K562 (cell line): ENCODE data around the gene CFAP206. TPM values are rescaled to one million over a fixed set of nuclear protein-coding genes. Genes with fewer than 3 reads are reported as not detected.

Source experiments
- ATAC-seq: fragments of 200-7000 bp; cut with Tn5 transposase; 3 replicates; pipeline ENCODE4 v1.9.1; 2020; ENCODE audit warnings: moderate library complexity
- BruUV-seq: library from RNA; stranded (reverse); fragments of 400-500 nt; replicated peaks from 2 replicates; lab custom pipeline; 2021; lab: Mats Ljungman, UMichigan
- CTCF ChIA-PET: fragments of 300-600 bp; formaldehyde crosslinking; extraction: SDS; loops from one replicate; lab custom pipeline; 2021; ENCODE audit warnings: low intra/inter-chr PET ratio; lab: Yijun Ruan, JAX
- POLR2A ChIA-PET: fragments of 300-600, 350-650 bp; sonication (Branson Sonifier 250); formaldehyde crosslinking; extraction: SDS; loops from one replicate; lab custom pipeline; 2021; ENCODE audit warnings: antibody characterized with exemption, inconsistent platforms; lab: Yijun Ruan, JAX
- DNase-seq, 4 experiments: peaks; one replicate each; pipeline versions ENCODE4 v3.0.0 to v3.0.0-alpha.2; 2011 to 2018; ENCODE audit warnings: low spot score in 3 of 4, mixed read lengths in 3 of 4; ENCODE audit errors: extremely low read depth in 1 of 4
- FAIRE-seq: peaks from 2 replicates; lab custom pipeline; 2011; peaks lifted over from hg19 to GRCh38; lab: Jason Lieb, UNC
- H2AFZ ChIP-seq: 2 replicates; pipeline ENCODE4 v1.6.0; 2011; ENCODE audit warnings: low read depth, low read length, control low read depth, inconsistent platforms
- H3K27ac ChIP-seq: fragments of 200-600 bp; 3 replicates; pipeline ENCODE4 v1.8.0; 2011; ENCODE audit warnings: low read depth, mild to moderate bottlenecking, control low read depth, inconsistent platforms, low read length, moderate library complexity, mixed read lengths; ENCODE audit errors: extremely low read depth
- H3K27me3 ChIP-seq, 2 experiments: fragments of 300-600 bp in 1 of 2; 2 replicates in 1 of 2; 3 replicates in 1 of 2; pipeline versions ENCODE4 v1.6.0 to v1.8.0; 2011; ENCODE audit warnings: inconsistent platforms in 2 of 2, low read length in 2 of 2, mild to moderate bottlenecking in 1 of 2, mixed read lengths in 1 of 2, moderate library complexity in 1 of 2; ENCODE audit not compliant: control insufficient read depth in 2 of 2, insufficient read depth in 2 of 2
- H3K36me3 ChIP-seq: fragments of 300-600 bp; 3 replicates; pipeline ENCODE4 v1.8.0; 2011; ENCODE audit warnings: mild to moderate bottlenecking, low read length, inconsistent platforms; ENCODE audit not compliant: control insufficient read depth, insufficient read depth
- H3K4me1 ChIP-seq, 2 experiments: fragments of 200-600 bp in 1 of 2; replicated peaks in 1 of 2; 2 replicates in 1 of 2; 3 replicates in 1 of 2; pipeline versions ENCODE4 v1.5.1 to v1.8.0; 2011; ENCODE audit warnings: inconsistent platforms in 2 of 2, low read length in 2 of 2, mild to moderate bottlenecking in 1 of 2, mixed read lengths in 1 of 2, moderate library complexity in 1 of 2; ENCODE audit not compliant: control insufficient read depth in 2 of 2, insufficient read depth in 2 of 2
- H3K4me2 ChIP-seq: 2 replicates; pipeline ENCODE4 v1.6.1; 2011; ENCODE audit warnings: low read length, control low read depth, inconsistent platforms, mixed read lengths; ENCODE audit not compliant: insufficient read depth
- H3K4me3 ChIP-seq: fragments of 200-600 bp; sonication (generic), shearing (Covaris generic); 2 replicates; pipeline ENCODE4 v1.5.1; 2016; ENCODE audit warnings: control low read depth, inconsistent platforms
- H3K79me2 ChIP-seq: fragments of 200-600 bp; 3 replicates; pipeline ENCODE4 v1.8.0; 2011; ENCODE audit warnings: low read length, inconsistent platforms; ENCODE audit not compliant: control insufficient read depth, insufficient read depth
- H3K9ac ChIP-seq, 2 experiments: 2 replicates each; pipeline versions ENCODE4 v1.6.0 to v1.6.1; 2011; ENCODE audit warnings: low read depth in 2 of 2, low read length in 2 of 2, control low read depth in 1 of 2, inconsistent platforms in 1 of 2, mild to moderate bottlenecking in 1 of 2, mixed read lengths in 1 of 2; ENCODE audit not compliant: insufficient read depth in 1 of 2
- H3K9me1 ChIP-seq: one replicate; pipeline ENCODE4 v1.6.0; 2011; ENCODE audit warnings: inconsistent platforms, mild to moderate bottlenecking, low read length, moderate library complexity; ENCODE audit not compliant: control insufficient read depth, insufficient read depth
- H3K9me3 ChIP-seq: replicated peaks from 2 replicates; pipeline ENCODE4 v1.5.1; 2011; ENCODE audit warnings: low read depth, low read length, inconsistent platforms; ENCODE audit not compliant: control insufficient read depth, insufficient read depth
- H4K20me1 ChIP-seq: replicated peaks from 2 replicates; pipeline ENCODE4 v1.6.1; 2011; ENCODE audit warnings: low read length, inconsistent platforms, mixed read lengths; ENCODE audit not compliant: control insufficient read depth, insufficient read depth
- ASH1L ChIP-seq: fragments of 450-650 bp; IDR thresholded peaks from 2 replicates; pipeline ENCODE4 v1.6.1; 2018; ENCODE audit warnings: borderline replicate concordance, mild to moderate bottlenecking, low read depth; ENCODE audit not compliant: partially characterized antibody
- ETV6 ChIP-seq, 3 experiments: fragments of 150-350 bp in 1 of 3; sonication (generic) in 1 of 3; formaldehyde crosslinking in 1 of 3; IDR thresholded peaks; 2 replicates each; pipeline versions ENCODE4 v1.6.1 to v1.8.0; 2014 to 2022; ENCODE audit warnings: borderline replicate concordance in 2 of 3, low read depth in 2 of 3, antibody characterized with exemption in 1 of 3, low read length in 1 of 3, mild to moderate bottlenecking in 1 of 3, missing genetic modification reagents in 1 of 3
- NFE2 ChIP-seq: IDR thresholded peaks from 2 replicates; pipeline ENCODE4 v1.6.1; 2014; ENCODE audit warnings: antibody characterized with exemption, low read depth
- TAF7 ChIP-seq: fragments of 450-650 bp; IDR thresholded peaks from 2 replicates; pipeline ENCODE4 v1.6.1; 2016; ENCODE audit warnings: missing genetic modification characterization, missing compliant biosample characterization
- ZBTB7A ChIP-seq: IDR thresholded peaks from 2 replicates; pipeline ENCODE4 v1.6.1; 2011; ENCODE audit warnings: low read depth, mild to moderate bottlenecking, low read length, moderate library complexity, borderline replicate concordance; ENCODE audit not compliant: control insufficient read depth
- WGBS: fragments of 100-300 bp; shearing (Covaris generic); methylation state at CpG from one replicate; pipeline ENCODE4 v1.1.6; 2016; ENCODE audit warnings: low coverage, mixed read lengths; ENCODE audit not compliant: insufficient coverage; ENCODE audit errors: missing lambda C conversion rate; 5-methylcytosine and 5-hydroxymethylcytosine counted together
- in situ Hi-C: fragments of 300-500 bp; cut with MboI; formaldehyde crosslinking; loops from 4 replicates; pipeline ENCODE4 v1.15.0; 2018; ENCODE audit warnings: inconsistent platforms, mixed read lengths
- intact Hi-C: fragments of 100-400 bp; cut with micrococcal nuclease; formaldehyde crosslinking; loops from 2 replicates; pipeline ENCODE4 v1.14.2; 2022
- polyA plus RNA-seq, 8 experiments: library from polyadenylated mRNA; depleted of rRNA in 4 of 8; stranded (reverse) in 5 of 8; unstranded in 3 of 8; fragments of >200 nt; fragmentation: Nextera tagmentation in 2 of 8; fragmentation: Illumina TruSeq in 1 of 8; extraction: Ambion mirVana in 2 of 8; extraction: Trizol in 1 of 8; gene quantifications; 2 replicates each; pipeline versions ENCODE4 v1.2.1 to v1.2.3, GENCODE V29; 2011 to 2014; ENCODE audit warnings: inconsistent platforms in 1 of 8, missing spikeins in 1 of 8
- total RNA-seq, 7 experiments: library from RNA; depleted of rRNA in 6 of 7; stranded (reverse); fragments of >200 nt in 6 of 7; fragmentation: Illumina TruSeq in 2 of 7; extraction: Trizol in 2 of 7; gene quantifications; 2 replicates each; pipeline versions ENCODE4 v1.2.1 to v1.2.3, GENCODE V29; 2011 to 2021; ENCODE audit warnings: low replicate concordance in 1 of 7

CFAP206 gene
- total and polyA plus RNA-seq, 9 of the 15 experiments (the other 6 are each of a cell fraction or from before 2014, with no cell fraction given): 0.06 to 0.33 (median 0.18) TPM; not detected in 2

DNA sequence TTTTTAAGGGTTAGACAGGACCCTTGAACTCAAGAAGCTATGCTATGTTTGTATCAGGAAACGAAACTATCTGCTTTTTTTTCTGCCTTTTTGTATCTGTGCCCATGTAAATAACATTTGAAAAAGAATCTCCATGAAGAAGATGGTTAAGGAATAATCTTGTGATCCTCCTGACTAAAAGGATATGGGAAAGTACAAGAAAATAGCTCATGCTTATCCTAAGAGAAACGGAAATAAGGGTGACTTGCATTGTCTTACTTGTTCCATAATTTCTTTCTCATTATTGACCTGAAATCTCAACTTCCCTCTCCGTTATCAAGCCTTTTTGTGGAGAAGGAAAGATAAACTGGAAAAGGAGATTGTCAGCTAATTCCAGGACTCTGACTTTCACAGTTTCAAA is 5.9 kb upstream of the CFAP206 start (continued):
- TF ChIP-seq TAF7 (tag): no peak

- FAIRE-seq (peak; percentile 29), DNase-seq (no peak), ATAC-seq (peak; percentile 63)
- peak overlapping the region; percentile 95 for H3K4me2 ChIP-seq
- H3K9me3 ChIP-seq: no peaks in the 10 kb centered on the region
- intact Hi-C loops: loop anchor here (5.0 kb wide), 1 partner anchor 65 kb away; the partner anchor contains the start of gene SLC35A1
- H4K20me1 ChIP-seq: no peaks in the 10 kb centered on the region
- H3K36me3 ChIP-seq: no peaks in the 10 kb centered on the region
- H3K4me1 ChIP-seq: peaks cover 0 to 4% of the 10 kb centered on the region in 2 experiments; a peak in 1 of 5 replicates
- in situ Hi-C loops: no loop called here
- H3K9me1 ChIP-seq: no peaks in the 10 kb centered on the region
- H2AFZ ChIP-seq: peak overlapping the region; percentile 98
- H3K27me3 ChIP-seq: no peaks in the 10 kb centered on the region; a peak in 1 of 5 replicates
- 1% methylated on average over 10 of the region's 10 CpGs for WGBS
- H3K9ac ChIP-seq: no peak overlapping the region
- BruUV-seq: no TSS peak
- no peak overlapping the region for H3K27ac ChIP-seq
- CTCF ChIA-PET: interaction anchor here (0.6 kb wide), 1 partner anchor 66 kb away, joined by 3 read pairs; no protein-coding TSS in a partner anchor
- TF ChIP-seq ETV6 (IDR thresholded peaks at IDR 0.05; ENCODE audit: borderline replicate concordance in 1 of 2, low read depth in 2 of 2, low read length in 1 of 2): no peak
- TF ChIP-seq ETV6 (CRISPR knock-in tag; IDR thresholded peaks at IDR 0.05; ENCODE audit: borderline replicate concordance): no peak
- TF ChIP-seq ZBTB7A: 0 out of 2 replicates have a peak, but pooled peaks have one; percentile 24
- TF ChIP-seq NFE2: 0 out of 2 replicates have a peak, but pooled peaks have one; percentile 12
- TF ChIP-seq ASH1L: no peak
- H3K4me3 ChIP-seq: peak overlapping the region; percentile 89
- POLR2A ChIA-PET: interaction anchor here (0.5 to 1.1 kb wide), 4 partner anchors 13 to 86 kb away, joined by 3 read pairs; no protein-coding TSS in a partner anchor
- H3K79me2 ChIP-seq: no peaks in the 10 kb centered on the region
Measured at GRCh38 chr6:87407561-87407900, 241 bp upstream of the CFAP206 start.
